Epithelial cell of proximal tubule (primary cell): Measurements from ENCODE around the gene ADGRG4. TPM values are rescaled to one million over a fixed set of nuclear protein-coding genes. Genes with fewer than 3 reads are reported as not detected.

ENCODE experiments used
- DNase-seq: peaks from one replicate; pipeline ENCODE4 v3.0.0-alpha.2; 2011; ENCODE audit warnings: low read depth
- H3K4me3 ChIP-seq: 2 replicates; pipeline ENCODE4 v1.5.1; 2011; ENCODE audit warnings: low read depth, mild to moderate bottlenecking, low read length
- CTCF ChIP-seq: conservative IDR thresholded peaks from 2 replicates; pipeline ENCODE4 v1.5.1; 2012; ENCODE audit warnings: low read depth, mild to moderate bottlenecking, low read length
- total RNA-seq: library from RNA; depleted of rRNA; stranded (reverse); fragments of >200 nt; gene quantifications from 2 replicates; pipeline ENCODE4 v1.2.3, GENCODE V29; 2015

ADGRG4 gene
- total RNA-seq, 1 donor from 2014 or later, result not detected

- no peak for DNase-seq
- no peak for TF ChIP-seq CTCF
- H3K4me3 ChIP-seq, result no peak overlapping the region
These were observed 151.9 kb downstream of the ADGRG4 start for GRCh38 chrX:136452614-136453013.

- no peak for TF ChIP-seq CTCF
- H3K4me3 ChIP-seq, result no peak overlapping the region
- no peak for DNase-seq
These were observed 152.4 kb downstream of the ADGRG4 start for GRCh38 chrX:136453114-136453513.

GRCh38 chrX:136453771-136454170 lies 153.0 kb downstream of the ADGRG4 start:
- no peak overlapping the region for H3K4me3 ChIP-seq
- TF ChIP-seq CTCF, result no peak
- no peak for DNase-seq

- no peak for DNase-seq
- no peak for TF ChIP-seq CTCF
- H3K4me3 ChIP-seq, result no peak overlapping the region
These were observed 155.4 kb downstream of the ADGRG4 start for GRCh38 chrX:136456133-136456532.

GRCh38 chrX:136457303-136457917 lies 156.6 kb downstream of the ADGRG4 start:
- no peak for DNase-seq
- no peak for TF ChIP-seq CTCF
- H3K4me3 ChIP-seq, result no peak overlapping the region

- no peak for TF ChIP-seq CTCF
- no peak overlapping the region for H3K4me3 ChIP-seq
- no peak for DNase-seq
These were observed 163.8 kb downstream of the ADGRG4 start for GRCh38 chrX:136464589-136464988.

Other genes starting within 250 kb of the ADGRG4 start
- 5.4 and 15.5 TPM in 2 replicates for gene FHL1, start 153.4 kb upstream of the ADGRG4 start, total RNA-seq
- 10.9 and 18.6 TPM in 2 replicates for gene MAP7D3, start 49.6 kb upstream of the ADGRG4 start, total RNA-seq
- gene BRS3, start 187.0 kb downstream of the ADGRG4 start, total RNA-seq, result not detected in 2 replicates
- 37.0 and 48.1 TPM in 2 replicates for gene HTATSF1, start 196.6 kb downstream of the ADGRG4 start, total RNA-seq
- 7.8 and 10.0 TPM in 2 replicates for gene VGLL1, start 231.3 kb downstream of the ADGRG4 start, total RNA-seq